HT-29 (cell line): ENCODE results near the gene CRBN. TPM values are rescaled to one million over a fixed set of nuclear protein-coding genes. Genes with fewer than 3 reads are reported as not detected.

ENCODE experiments used
- DNase-seq: peaks from one replicate; pipeline ENCODE4 v3.0.0-alpha.2; 2015; ENCODE audit warnings: low spot score
- small RNA-seq: library from RNA; depleted of rRNA; stranded (forward); fragments of <200 nt; gene quantifications from one replicate; pipeline ENCODE3, GENCODE V24; 2014
- total RNA-seq: library from RNA; depleted of rRNA; stranded (reverse); fragments of >200 nt; shearing (Covaris generic); gene quantifications from 2 replicates; pipeline ENCODE4 v1.2.3, GENCODE V29; 2014; rRNA removed

Gene CRBN
- total RNA-seq, 1 experiment from 2014 or later, result 8.4 TPM

- DNase-seq, result no peak
These were observed 68.6 kb downstream of the CRBN start for GRCh38 chr3:3110749-3111361.

GRCh38 chr3:3110299-3110630, 69.2 kb downstream of the CRBN start, which contains the start of gene IL5RA:
Gene IL5RA, minus strand, starts transcription at chr3:3110374. Its CDS starts 5,390 bp downstream, at chr3:3104984.
- DNase-seq, result no peak

GRCh38 chr3:3109407-3110298, 69.8 kb downstream of the CRBN start:
- DNase-seq, result no peak

GRCh38 chr3:3107858-3108257, 71.6 kb downstream of the CRBN start:
- no peak for DNase-seq

GRCh38 chr3:3107181-3107580, 72.3 kb downstream of the CRBN start:
- no peak for DNase-seq

- DNase-seq, result no peak
These were observed 73.7 kb downstream of the CRBN start for GRCh38 chr3:3105815-3106214.

GRCh38 chr3:3105246-3105645, 74.2 kb downstream of the CRBN start:
- no peak for DNase-seq

- no peak for DNase-seq
These were observed 76.7 kb downstream of the CRBN start for GRCh38 chr3:3102751-3103150.

- no peak for DNase-seq
These were observed 77.6 kb downstream of the CRBN start for GRCh38 chr3:3101660-3102458.

Small RNA genes lying within 50 kb of the gene (small RNA-seq; reads per million reads assigned to genes)
- gene RF00416, result not detected

Other genes with a start within 250 kb of the CRBN start
- gene IL5RA, start 69.3 kb downstream of the CRBN start, total RNA-seq, result not detected in 2 replicates
- 24.6 and 31.1 TPM in 2 replicates for gene TRNT1, start 52.8 kb downstream of the CRBN start, total RNA-seq